ENCODE measurements around the gene NUDT16L1.
"Not testable (repeated sequence)": the region's sequence is repeated elsewhere in the genome, so short reads cannot be mapped to it uniquely, and the experiment has no call there.

Gene NUDT16L1

DNA sequence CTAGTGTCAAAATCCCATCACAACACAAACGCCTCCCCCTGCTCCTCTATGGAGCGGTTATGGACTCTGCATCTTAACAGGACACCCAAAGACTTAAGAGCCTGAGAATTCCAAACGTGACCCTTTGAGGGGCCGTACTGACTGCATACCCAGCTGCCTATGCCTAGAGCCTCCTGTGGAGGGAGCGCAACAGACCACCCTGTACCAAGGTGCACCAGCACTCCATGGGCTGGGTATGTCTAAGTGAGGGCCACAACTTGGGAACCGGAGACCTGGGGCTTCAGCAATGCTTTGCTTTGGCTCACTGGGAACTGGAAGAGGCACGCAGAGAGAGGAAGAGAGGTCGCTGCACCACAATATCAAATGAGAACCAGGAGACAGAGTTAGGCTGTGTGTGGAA lies 35.3 kb downstream of the NUDT16L1 start:
- no peak overlapping the region for H3K4me3 Mint-ChIP-seq
- peaks cover 13% of the 10 kb centered on the region for H3K4me1 Mint-ChIP-seq (ENCODE audit: low read depth)
- peaks cover 67% of the 10 kb centered on the region for H3K36me3 Mint-ChIP-seq (ENCODE audit: low read depth)
- H3K27me3 Mint-ChIP-seq, result no peaks in the 10 kb centered on the region
- H3K27ac Mint-ChIP-seq, result no peak overlapping the region
- no peaks in the 10 kb centered on the region for H3K9me3 Mint-ChIP-seq
- DNase-seq, result no peak

- H3K4me1 Mint-ChIP-seq (ENCODE audit: low read depth), result peaks cover 14% of the 10 kb centered on the region
- H3K27ac Mint-ChIP-seq, result no peak overlapping the region
- no peaks in the 10 kb centered on the region for H3K27me3 Mint-ChIP-seq
- no peaks in the 10 kb centered on the region for H3K9me3 Mint-ChIP-seq
- H3K4me3 Mint-ChIP-seq, result no peak overlapping the region
- H3K36me3 Mint-ChIP-seq (ENCODE audit: low read depth), result peaks cover 64% of the 10 kb centered on the region
- no peak for DNase-seq
Measured at GRCh38 chr16:4729876-4730275, 36.5 kb downstream of the NUDT16L1 start.

DNA sequence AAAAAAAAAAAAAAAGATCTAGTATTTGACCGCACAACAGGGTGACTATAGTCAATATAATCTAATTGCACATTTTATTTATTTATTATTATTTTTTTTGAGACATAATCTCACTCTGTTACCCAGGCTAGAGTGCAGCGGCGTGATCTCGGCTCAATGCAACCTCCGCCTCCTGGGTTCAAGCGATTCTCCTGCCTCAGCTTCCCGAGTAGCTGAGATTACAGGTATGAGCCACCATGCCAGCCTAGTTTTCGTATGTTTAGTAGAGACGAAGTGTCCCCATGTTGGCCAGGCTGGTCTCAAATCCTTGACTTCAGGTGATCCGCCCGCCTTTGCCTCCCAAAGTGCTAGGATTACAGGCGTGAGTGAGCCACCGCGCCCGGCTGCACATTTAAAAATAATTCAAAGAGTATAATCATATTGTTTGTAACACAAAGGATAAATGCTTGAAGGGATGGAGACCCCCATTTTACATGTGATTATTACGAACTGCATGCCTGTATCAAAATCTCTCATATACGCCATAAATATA lies 39.9 kb downstream of the NUDT16L1 start:
- H3K4me1 Mint-ChIP-seq (ENCODE audit: low read depth), result peaks cover 20% of the 10 kb centered on the region
- H3K4me3 Mint-ChIP-seq, result peak overlapping the region; percentile 89
- no peaks in the 10 kb centered on the region for H3K9me3 Mint-ChIP-seq
- DNase-seq, result no peak
- H3K27me3 Mint-ChIP-seq, result no peaks in the 10 kb centered on the region
- peaks cover 34% of the 10 kb centered on the region for H3K36me3 Mint-ChIP-seq (ENCODE audit: low read depth)
- H3K27ac Mint-ChIP-seq, result peak overlapping the region; percentile 88

DNA sequence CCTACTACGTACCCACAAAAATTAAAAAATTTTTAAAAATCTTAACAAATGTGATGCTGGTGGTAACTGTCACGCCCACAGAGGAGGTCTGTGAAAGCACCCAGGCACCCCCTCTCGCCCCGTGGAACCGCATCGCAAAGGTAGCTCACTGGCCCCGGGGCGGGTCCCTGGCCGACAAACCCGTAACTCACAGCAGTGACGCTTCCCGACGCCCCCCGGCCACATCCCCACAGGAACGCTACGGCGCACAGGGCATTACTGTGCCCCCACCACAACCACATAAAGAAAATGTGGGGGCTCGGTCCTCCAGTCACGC lies 40.3 kb downstream of the NUDT16L1 start:
- H3K4me1 Mint-ChIP-seq (ENCODE audit: low read depth), result peaks cover 20% of the 10 kb centered on the region
- H3K9me3 Mint-ChIP-seq, result no peaks in the 10 kb centered on the region
- H3K36me3 Mint-ChIP-seq (ENCODE audit: low read depth), result peaks cover 30% of the 10 kb centered on the region
- peak overlapping the region; percentile 89 for H3K4me3 Mint-ChIP-seq
- DNase-seq, result no peak
- H3K27me3 Mint-ChIP-seq, result no peaks in the 10 kb centered on the region
- peak overlapping the region; percentile 88 for H3K27ac Mint-ChIP-seq

GRCh38 chr16:4734063-4734729 lies 40.8 kb downstream of the NUDT16L1 start, which contains the start of the genes ANKS3 and DNAAF8:
ANKS3 (minus strand) TSS chr16:4734271; CDS start chr16:4730149, 4,122 bp downstream.
DNAAF8 (plus strand) TSS chr16:4734537; CDS start chr16:4736515, 1,978 bp downstream.
- Mint-ChIP-seq H3K27me3 (no peaks in the 10 kb centered on the region), H3K4me3 (peak within 1 kb of the TSS; percentile 89), H3K36me3 (ENCODE audit: low read depth) (peaks cover 26% of the 10 kb centered on the region), H3K27ac (peak within 1 kb of the TSS; percentile 96), H3K9me3 (no peaks in the 10 kb centered on the region), H3K4me1 (ENCODE audit: low read depth) (peaks cover 20% of the 10 kb centered on the region)
- DNase-seq, result peak; percentile 90

- Mint-ChIP-seq H3K4me1 (ENCODE audit: low read depth) (peaks cover 20% of the 10 kb centered on the region), H3K27me3 (no peaks in the 10 kb centered on the region), H3K27ac (peak overlapping the region; percentile 96), H3K4me3 (peak overlapping the region; percentile 89), H3K9me3 (no peaks in the 10 kb centered on the region), H3K36me3 (ENCODE audit: low read depth) (peaks cover 21% of the 10 kb centered on the region)
- DNase-seq, result peak; percentile 93
Measured at GRCh38 chr16:4734730-4735535, 41.6 kb downstream of the NUDT16L1 start.

GRCh38 chr16:4736546-4736945 lies 43.2 kb downstream of the NUDT16L1 start:
- no peaks in the 10 kb centered on the region for H3K9me3 Mint-ChIP-seq
- peaks cover 9% of the 10 kb centered on the region for H3K36me3 Mint-ChIP-seq (ENCODE audit: low read depth)
- DNase-seq, result no peak
- H3K27me3 Mint-ChIP-seq, result no peaks in the 10 kb centered on the region
- H3K4me3 Mint-ChIP-seq, result no peak overlapping the region
- H3K27ac Mint-ChIP-seq, result no peak overlapping the region
- H3K4me1 Mint-ChIP-seq (ENCODE audit: low read depth), result peaks cover 20% of the 10 kb centered on the region

- no peak overlapping the region for H3K27ac Mint-ChIP-seq
- H3K4me3 Mint-ChIP-seq, result no peak overlapping the region
- no peak for DNase-seq
- H3K9me3 Mint-ChIP-seq, result no peaks in the 10 kb centered on the region
- no peaks in the 10 kb centered on the region for H3K27me3 Mint-ChIP-seq
- H3K36me3 Mint-ChIP-seq (ENCODE audit: low read depth), result peaks cover 9% of the 10 kb centered on the region
- H3K4me1 Mint-ChIP-seq (ENCODE audit: low read depth), result peaks cover 17% of the 10 kb centered on the region
Measured at GRCh38 chr16:4737545-4737944, 44.2 kb downstream of the NUDT16L1 start.

DNA sequence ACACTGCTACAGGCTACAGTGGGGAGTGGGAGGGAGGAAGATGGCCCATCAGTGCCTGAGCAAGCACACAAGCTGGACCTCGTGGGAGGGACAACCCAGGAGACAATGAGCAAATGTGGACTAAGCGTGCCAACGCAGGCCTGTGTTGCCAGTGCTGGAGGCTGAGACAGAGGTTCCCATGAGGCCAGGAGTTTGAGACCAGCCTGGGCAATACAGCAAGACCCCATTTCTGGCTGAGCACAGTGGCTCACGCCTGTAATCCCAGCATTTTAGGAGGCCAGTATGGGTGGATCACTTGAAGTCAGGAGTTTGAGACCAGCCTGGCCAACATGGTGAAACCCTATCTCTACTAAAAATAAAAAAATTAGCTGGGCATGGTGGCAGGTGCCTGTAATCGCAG lies 45.0 kb downstream of the NUDT16L1 start:
- not testable (repeated sequence) for H3K36me3 Mint-ChIP-seq (ENCODE audit: low read depth); H3K27me3 Mint-ChIP-seq; DNase-seq; H3K27ac Mint-ChIP-seq; H3K9me3 Mint-ChIP-seq; H3K4me3 Mint-ChIP-seq
- H3K4me1 Mint-ChIP-seq (ENCODE audit: low read depth), result peaks cover 16% of the 10 kb centered on the region

- peaks cover 21% of the 10 kb centered on the region for H3K4me1 Mint-ChIP-seq (ENCODE audit: low read depth)
- peak overlapping the region; percentile 15 for H3K27ac Mint-ChIP-seq
- no peaks in the 10 kb centered on the region for H3K27me3 Mint-ChIP-seq
- no peaks in the 10 kb centered on the region for H3K36me3 Mint-ChIP-seq (ENCODE audit: low read depth)
- no peak for DNase-seq
- no peaks in the 10 kb centered on the region for H3K9me3 Mint-ChIP-seq
- H3K4me3 Mint-ChIP-seq, result peak overlapping the region; percentile 33
Measured at GRCh38 chr16:4743226-4743878, 50.0 kb downstream of the NUDT16L1 start.

- H3K27ac Mint-ChIP-seq, result no peak overlapping the region
- DNase-seq, result no peak
- H3K27me3 Mint-ChIP-seq, result no peaks in the 10 kb centered on the region
- no peak overlapping the region for H3K4me3 Mint-ChIP-seq
- H3K36me3 Mint-ChIP-seq (ENCODE audit: low read depth), result peaks cover 3% of the 10 kb centered on the region
- H3K4me1 Mint-ChIP-seq (ENCODE audit: low read depth), result peaks cover 25% of the 10 kb centered on the region
- no peaks in the 10 kb centered on the region for H3K9me3 Mint-ChIP-seq
Measured at GRCh38 chr16:4744555-4745273, 51.4 kb downstream of the NUDT16L1 start.

GRCh38 chr16:4745274-4745569 lies 51.9 kb downstream of the NUDT16L1 start:
- H3K4me1 Mint-ChIP-seq (ENCODE audit: low read depth), result peaks cover 25% of the 10 kb centered on the region
- no peaks in the 10 kb centered on the region for H3K9me3 Mint-ChIP-seq
- peaks cover 3% of the 10 kb centered on the region for H3K36me3 Mint-ChIP-seq (ENCODE audit: low read depth)
- DNase-seq, result no peak
- H3K4me3 Mint-ChIP-seq, result no peak overlapping the region
- H3K27me3 Mint-ChIP-seq, result no peaks in the 10 kb centered on the region
- H3K27ac Mint-ChIP-seq, result no peak overlapping the region

Measured in activated T-cell treated with anti-CD3 and anti-CD28 coated beads, Interleukin-2, amount 50 U/mL, for 24 hours (primary cell).